IMR-90 (cell line): ENCODE data around the gene NPM1. TPM values are rescaled to one million over a fixed set of nuclear protein-coding genes. Genes with fewer than 3 reads are reported as not detected.

Source experiments
- ATAC-seq: fragments of 200-7000 bp; cut with Tn5 transposase; 2 replicates; pipeline ENCODE4 v1.9.1; 2020; ENCODE audit warnings: low read depth, mild to moderate bottlenecking, moderate library complexity
- BruUV-seq: library from RNA; stranded (reverse); fragments of 400-500 nt; replicated peaks from 2 replicates; lab custom pipeline; 2021; lab: Mats Ljungman, UMichigan
- CTCF ChIA-PET: fragments of 300-600 bp; formaldehyde crosslinking; extraction: SDS; loops from one replicate; lab custom pipeline; 2021; ENCODE audit warnings: antibody characterized with exemption; lab: Yijun Ruan, JAX
- POLR2A ChIA-PET: fragments of 300-600 bp; sonication (Branson Sonifier 250); formaldehyde crosslinking; loops from one replicate; lab custom pipeline; 2022; ENCODE audit warnings: antibody characterized with exemption; ENCODE audit not compliant: unreplicated experiment; lab: Charles Lee
- DNase-seq: peaks from one replicate; pipeline ENCODE4 v3.0.0; 2013
- H2AFZ ChIP-seq: replicated peaks from 2 replicates; pipeline ENCODE3; 2013; ENCODE audit warnings: low read length, mild to moderate bottlenecking; ENCODE audit not compliant: poor library complexity
- H2AK5ac ChIP-seq: 2 replicates; pipeline ENCODE4 v1.6.1; 2013; ENCODE audit warnings: low read depth, low read length, inconsistent platforms
- H2AK9ac ChIP-seq: replicated peaks from 2 replicates; pipeline ENCODE3; 2013; ENCODE audit warnings: mild to moderate bottlenecking, low read depth, low read length, moderate library complexity; ENCODE audit not compliant: poor library complexity
- H2BK120ac ChIP-seq: 2 replicates; pipeline ENCODE4 v1.6.1; 2013; ENCODE audit warnings: low read depth, low read length, inconsistent platforms
- H2BK15ac ChIP-seq: 3 replicates; pipeline ENCODE4 v1.6.1; 2013; ENCODE audit warnings: low read depth, low read length, inconsistent platforms
- H2BK20ac ChIP-seq: 2 replicates; pipeline ENCODE4 v1.6.1; 2013; ENCODE audit warnings: low read depth, mild to moderate bottlenecking, inconsistent platforms, low read length, moderate library complexity
- H2BK5ac ChIP-seq: 2 replicates; pipeline ENCODE4 v1.6.1; 2013; ENCODE audit warnings: mild to moderate bottlenecking, low read depth, low read length, inconsistent platforms; ENCODE audit not compliant: poor library complexity, severe bottlenecking
- H3K14ac ChIP-seq: replicated peaks from 2 replicates; pipeline ENCODE4 v1.6.1; 2013; ENCODE audit warnings: low read depth, low read length, inconsistent platforms
- H3K18ac ChIP-seq: 2 replicates; pipeline ENCODE4 v1.6.1; 2013; ENCODE audit warnings: low read depth, low read length, control low read depth
- H3K23ac ChIP-seq: 2 replicates; pipeline ENCODE4 v1.6.1; 2013; ENCODE audit warnings: low read depth, low read length, inconsistent platforms
- H3K27ac ChIP-seq: 2 replicates; pipeline ENCODE4 v1.5.1; 2013; ENCODE audit warnings: mild to moderate bottlenecking, control low read depth, low read length; ENCODE audit not compliant: insufficient read depth
- H3K27me3 ChIP-seq: 2 replicates; pipeline ENCODE4 v1.6.1; 2013; ENCODE audit warnings: low read length; ENCODE audit not compliant: control insufficient read depth, insufficient read depth
- H3K36me3 ChIP-seq: 2 replicates; pipeline ENCODE4 v1.6.1; 2013; ENCODE audit warnings: low read length, mixed read lengths; ENCODE audit not compliant: control insufficient read depth, insufficient read depth
- H3K4ac ChIP-seq: 2 replicates; pipeline ENCODE4 v1.6.1; 2013; ENCODE audit warnings: low read depth, low read length, inconsistent platforms
- H3K4me1 ChIP-seq: 2 replicates; pipeline ENCODE4 v1.6.1; 2013; ENCODE audit warnings: low read length, mixed read lengths; ENCODE audit not compliant: control insufficient read depth, insufficient read depth
- H3K4me2 ChIP-seq: 2 replicates; pipeline ENCODE4 v1.6.1; 2013; ENCODE audit warnings: low read depth, mild to moderate bottlenecking, control low read depth, low read length, moderate library complexity
- H3K4me3 ChIP-seq: 2 replicates; pipeline ENCODE4 v1.5.1; 2013; ENCODE audit warnings: low read depth, mild to moderate bottlenecking, control low read depth, low read length, moderate library complexity; ENCODE audit not compliant: insufficient read depth
- H3K56ac ChIP-seq: 2 replicates; pipeline ENCODE4 v1.6.1; 2013; ENCODE audit warnings: low read length, inconsistent platforms; ENCODE audit not compliant: insufficient read depth; ENCODE audit errors: extremely low read depth
- H3K79me1 ChIP-seq, 2 experiments: 2 replicates each; pipeline ENCODE4 v1.6.1; 2013; ENCODE audit warnings: low read length in 2 of 2, inconsistent platforms in 1 of 2, low read depth in 1 of 2
- H3K9ac ChIP-seq: 2 replicates; pipeline ENCODE4 v1.6.1; 2013; ENCODE audit warnings: low read depth, low read length, control low read depth
- H3K9me1 ChIP-seq: 2 replicates; pipeline ENCODE4 v1.6.1; 2013; ENCODE audit warnings: low read length, inconsistent platforms; ENCODE audit not compliant: insufficient read depth
- H3K9me3 ChIP-seq: 2 replicates; pipeline ENCODE4 v1.6.1; 2013; ENCODE audit warnings: low read length; ENCODE audit not compliant: control insufficient read depth, insufficient read depth
- H4K20me1 ChIP-seq: 2 replicates; pipeline ENCODE4 v1.6.1; 2013; ENCODE audit warnings: low read length, inconsistent platforms; ENCODE audit not compliant: insufficient read depth
- H4K5ac ChIP-seq: 2 replicates; pipeline ENCODE4 v1.6.1; 2013; ENCODE audit warnings: mild to moderate bottlenecking, low read depth, low read length, control low read depth
- H4K8ac ChIP-seq, 2 experiments: 2 replicates each; pipeline ENCODE4 v1.6.1; 2013; ENCODE audit warnings: low read depth in 2 of 2, low read length in 2 of 2, control low read depth in 1 of 2, inconsistent platforms in 1 of 2
- H4K91ac ChIP-seq: 2 replicates; pipeline ENCODE4 v1.6.1; 2013; ENCODE audit warnings: low read depth, low read length, inconsistent platforms; ENCODE audit not compliant: insufficient read depth
- CHD1 ChIP-seq: IDR thresholded peaks from 2 replicates; pipeline ENCODE4 v1.6.1; 2012; ENCODE audit warnings: low read depth, low read length, improper control_type of control experiment
- CTCF ChIP-seq: conservative IDR thresholded peaks from 2 replicates; pipeline ENCODE4 v1.5.1; 2012; ENCODE audit warnings: mild to moderate bottlenecking, low read depth, low read length, improper control_type of control experiment
- ELK1 ChIP-seq: fragments of 150-350 bp; IDR thresholded peaks from 2 replicates; pipeline ENCODE4 v1.6.1; 2016; ENCODE audit warnings: low read depth, mild to moderate bottlenecking, low read length, moderate library complexity, borderline replicate concordance
- FOS ChIP-seq: fragments of 150-350 bp; IDR thresholded peaks from 2 replicates; pipeline ENCODE4 v1.6.1; 2016; ENCODE audit warnings: low read depth, low read length
- MXI1 ChIP-seq: IDR thresholded peaks from 2 replicates; pipeline ENCODE4 v1.6.1; 2012; ENCODE audit warnings: low read depth, mild to moderate bottlenecking, low read length, moderate library complexity, borderline replicate concordance
- NFE2L2 ChIP-seq: fragments of 150-350 bp; IDR thresholded peaks from 2 replicates; pipeline ENCODE4 v1.6.1; 2016; ENCODE audit warnings: low read depth, mild to moderate bottlenecking, low read length
- POLR2A ChIP-seq: IDR thresholded peaks from 2 replicates; pipeline ENCODE4 v1.6.1; 2012; ENCODE audit warnings: mild to moderate bottlenecking, low read depth, low read length
- RAD21 ChIP-seq: IDR thresholded peaks from 2 replicates; pipeline ENCODE4 v1.6.1; 2012; ENCODE audit warnings: low read length, improper control_type of control experiment
- RCOR1 ChIP-seq: IDR thresholded peaks from 2 replicates; pipeline ENCODE4 v1.6.1; 2012; ENCODE audit warnings: mild to moderate bottlenecking, low read length, improper control_type of control experiment; ENCODE audit not compliant: insufficient replicate concordance
- RFX5 ChIP-seq: IDR thresholded peaks from 2 replicates; pipeline ENCODE4 v1.8.0; 2012; ENCODE audit warnings: low read depth, mild to moderate bottlenecking, low read length, moderate library complexity
- SMC3 ChIP-seq: fragments of 150-350 bp; IDR thresholded peaks from 2 replicates; pipeline ENCODE4 v1.6.1; 2016; ENCODE audit warnings: low read depth, mild to moderate bottlenecking, antibody characterized with exemption, low read length, moderate library complexity
- USF2 ChIP-seq: fragments of 150-350 bp; IDR thresholded peaks from 2 replicates; pipeline ENCODE4 v1.6.1; 2017; ENCODE audit warnings: mild to moderate bottlenecking, antibody characterized with exemption, low read length, low read depth
- WGBS, 2 experiments: methylation state at CpG; one replicate each; pipeline versions ENCODE4 v1.1.5 to v1.1.7; 2013; ENCODE audit warnings: missing lambda C conversion rate in 2 of 2; ENCODE audit not compliant: insufficient read length in 1 of 2; ENCODE audit errors: extremely low coverage in 2 of 2; 5-methylcytosine and 5-hydroxymethylcytosine counted together
- dilution Hi-C: fragments of 300-500 bp; cut with HindIII; formaldehyde crosslinking; loops from one replicate; pipeline ENCODE4 v1.14.3; 2018; ENCODE audit warnings: low sequenced_read_pairs; ENCODE audit not compliant: unreplicated experiment
- in situ Hi-C: fragments of 300-500 bp; cut with MboI; formaldehyde crosslinking; loops from 3 replicates; pipeline ENCODE4 v1.14.3; 2019; ENCODE audit warnings: low sequenced_read_pairs, inconsistent platforms, mixed read lengths
- intact Hi-C: fragments of 100-400 bp; cut with micrococcal nuclease; formaldehyde crosslinking; loops from 2 replicates; pipeline ENCODE4 v1.10.0; 2022
- polyA plus RNA-seq, 3 experiments: library from polyadenylated mRNA; depleted of rRNA; stranded (reverse); fragments of >200 nt; gene quantifications; 2 replicates each; pipeline ENCODE4 v1.2.3, GENCODE V29; 2012; ENCODE audit warnings: low replicate concordance in 1 of 3
- total RNA-seq: library from RNA; depleted of rRNA; stranded (reverse); fragments of >200 nt; gene quantifications from 2 replicates; pipeline ENCODE4 v1.2.3, GENCODE V29; 2012

Gene NPM1
- total and polyA plus RNA-seq, 2 of the 4 experiments (the other 2 are of a cell fraction) = 856 to 929 TPM

GRCh38 chr5:171421331-171422262 lies 33.9 kb downstream of the NPM1 start (continued):
- no peak for TF ChIP-seq USF2
- no peak for TF ChIP-seq SMC3

GRCh38 chr5:171422495-171422894 lies 34.8 kb downstream of the NPM1 start:
- H2BK120ac ChIP-seq = no peak overlapping the region
- POLR2A ChIA-PET = no interaction called here
- H3K4me1 ChIP-seq = peaks cover 2% of the 10 kb centered on the region; the same call in 1 of the 2 replicates
- no peak overlapping the region for H4K8ac ChIP-seq
- WGBS, 2 experiments = 100% methylated on average over 1 of the region's 2 CpGs; no CpG with 5 or more reads in 1 of the 2 experiments
- H2BK15ac ChIP-seq = no peak overlapping the region
- no peak overlapping the region for H4K91ac ChIP-seq
- no TSS peak for BruUV-seq
- no peaks in the 10 kb centered on the region; a peak in 1 of 4 replicates for H3K79me1 ChIP-seq
- H3K27me3 ChIP-seq = no peaks in the 10 kb centered on the region; the same call in 1 of the 2 replicates
- H3K9me3 ChIP-seq = no peaks in the 10 kb centered on the region
- no peak overlapping the region for H3K14ac ChIP-seq
- H3K56ac ChIP-seq = no peak overlapping the region
- ATAC-seq (no peak), DNase-seq (no peak)
- H3K4me3 ChIP-seq = no peak overlapping the region
- H4K20me1 ChIP-seq = peaks cover 26% of the 10 kb centered on the region
- H3K4ac ChIP-seq = no peak overlapping the region
- H3K4me2 ChIP-seq = no peak overlapping the region
- H2BK5ac ChIP-seq = no peak overlapping the region
- H3K36me3 ChIP-seq = no peaks in the 10 kb centered on the region
- no peak overlapping the region for H4K5ac ChIP-seq
- no peak overlapping the region for H3K27ac ChIP-seq
- intact Hi-C loops (loop anchor here (5.0 kb wide), 1 partner anchor 100 kb away; no protein-coding TSS in a partner anchor), in situ Hi-C loops (loop anchor here (25.0 kb wide), 2 partner anchors 765 to 865 kb away; partner anchors contain the start of genes EFCAB9, STK10 and UBTD2), dilution Hi-C loops (no loop called here)
- CTCF ChIA-PET = no interaction called here
- H3K23ac ChIP-seq = no peak overlapping the region
- no peak overlapping the region for H2BK20ac ChIP-seq
- no peak overlapping the region for H2AFZ ChIP-seq
- no peak overlapping the region for H2AK5ac ChIP-seq
- no peak overlapping the region for H3K9ac ChIP-seq
- no peak overlapping the region for H3K18ac ChIP-seq
- no peak overlapping the region for H2AK9ac ChIP-seq
- H3K9me1 ChIP-seq = no peaks in the 10 kb centered on the region
- TF ChIP-seq RFX5 = no peak
- TF ChIP-seq SMC3 = no peak
- TF ChIP-seq CHD1 = no peak
- TF ChIP-seq RAD21 = no peak
- TF ChIP-seq NFE2L2 = no peak
- no peak for TF ChIP-seq CTCF
- no peak for TF ChIP-seq RCOR1
- no peak for TF ChIP-seq MXI1
- no peak for TF ChIP-seq ELK1
- no peak for TF ChIP-seq FOS
- TF ChIP-seq POLR2A = no peak
